Left ventricle myocardium superior (tissue), 1 donor: ENCODE measurements around the gene C6orf15. TPM values are rescaled to one million over a fixed set of nuclear protein-coding genes. Genes with fewer than 3 reads are reported as not detected.

Experiments
- ATAC-seq: fragments of 200-7000 bp; cut with Tn5 transposase; one replicate; pipeline ENCODE4 v1.9.1; 2020; ENCODE audit warnings: mild to moderate bottlenecking, moderate library complexity
- DNase-seq: peaks from one replicate; pipeline ENCODE4 v3.0.0-alpha.2; 2020
- intact Hi-C: fragments of 100-400 bp; cut with micrococcal nuclease; formaldehyde crosslinking; loops from one replicate; pipeline ENCODE4 v1.11.0; 2022
- total RNA-seq: library from RNA; stranded (reverse); fragmentation: NEBNext Ultra II Directional; extraction: Animal tissue kit (Norgen Biotek cat#: 25700); gene quantifications from one replicate; pipeline ENCODE4 v1.2.1, GENCODE V29; 2021
- donor health status: DM: no; HTN: yes; CAD: no; lungs with severe emphysema.

Gene C6orf15
- total RNA-seq, 1 donor from 2014 or later = not detected

DNA sequence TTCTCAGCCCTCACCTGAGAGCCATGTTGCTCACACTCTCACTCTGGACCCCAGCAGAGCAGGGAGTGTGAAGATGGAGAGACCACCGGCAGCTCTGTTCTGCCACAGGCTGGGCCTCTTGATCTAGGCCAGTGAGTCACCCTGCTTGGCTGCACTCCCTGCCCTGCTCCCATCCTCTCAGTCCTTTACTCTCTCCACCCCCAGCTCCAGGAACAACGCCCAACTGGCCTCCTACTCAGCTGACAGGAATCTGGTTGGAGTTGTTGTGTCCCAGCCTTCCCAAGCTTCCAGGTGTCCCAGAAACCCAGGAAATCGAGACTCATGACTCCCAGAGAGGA lies 2.1 kb upstream of the C6orf15 start, which contains the start of gene PSORS1C1:
TSS of gene PSORS1C1 (plus strand) at position 260 of the 338 bp plus-strand sequence. CDS start 14,833 bp downstream, outside the sequence.
- ATAC-seq = peak; percentile 96
- intact Hi-C loops = no loop called here
- peak; percentile 90 for DNase-seq

DNA sequence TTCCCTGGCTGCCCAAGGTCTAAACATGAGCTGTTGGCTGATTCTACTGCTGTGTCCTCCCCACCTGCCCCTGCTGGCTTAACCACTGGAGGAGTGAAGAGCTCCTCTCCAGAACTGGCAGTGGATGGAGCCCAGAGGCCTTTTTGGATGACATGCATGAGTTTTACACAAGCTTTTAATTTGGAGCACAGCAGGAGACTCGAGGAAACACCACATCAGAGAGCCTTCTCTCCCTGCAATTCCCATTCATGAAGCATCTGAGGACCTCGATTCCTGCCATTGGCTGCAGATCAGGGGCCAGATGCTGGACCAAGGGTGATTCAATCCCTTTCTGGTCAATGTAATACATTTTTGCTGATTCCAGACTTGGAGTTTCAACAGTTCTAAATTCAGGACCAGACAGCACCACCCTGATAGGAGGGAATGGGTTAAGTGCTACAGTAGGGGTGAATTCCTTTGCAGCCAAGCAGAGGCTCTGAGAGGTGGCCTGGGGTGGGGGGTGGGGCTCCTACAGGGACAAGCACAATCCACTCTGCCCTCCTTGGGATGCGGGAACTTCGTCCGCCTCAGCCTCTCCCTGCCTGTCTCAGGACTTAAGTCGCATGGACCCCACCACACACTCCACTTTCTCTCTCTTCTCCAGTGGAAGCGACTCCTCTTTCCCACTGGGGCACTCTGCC lies 1.6 kb upstream of the C6orf15 start:
- ATAC-seq = no peak
- intact Hi-C loops = no loop called here
- no peak for DNase-seq

GRCh38 chr6:31111712-31112111 lies 663 bp downstream of the C6orf15 start:
- ATAC-seq = no peak
- no peak for DNase-seq
- intact Hi-C loops = no loop called here

DNA sequence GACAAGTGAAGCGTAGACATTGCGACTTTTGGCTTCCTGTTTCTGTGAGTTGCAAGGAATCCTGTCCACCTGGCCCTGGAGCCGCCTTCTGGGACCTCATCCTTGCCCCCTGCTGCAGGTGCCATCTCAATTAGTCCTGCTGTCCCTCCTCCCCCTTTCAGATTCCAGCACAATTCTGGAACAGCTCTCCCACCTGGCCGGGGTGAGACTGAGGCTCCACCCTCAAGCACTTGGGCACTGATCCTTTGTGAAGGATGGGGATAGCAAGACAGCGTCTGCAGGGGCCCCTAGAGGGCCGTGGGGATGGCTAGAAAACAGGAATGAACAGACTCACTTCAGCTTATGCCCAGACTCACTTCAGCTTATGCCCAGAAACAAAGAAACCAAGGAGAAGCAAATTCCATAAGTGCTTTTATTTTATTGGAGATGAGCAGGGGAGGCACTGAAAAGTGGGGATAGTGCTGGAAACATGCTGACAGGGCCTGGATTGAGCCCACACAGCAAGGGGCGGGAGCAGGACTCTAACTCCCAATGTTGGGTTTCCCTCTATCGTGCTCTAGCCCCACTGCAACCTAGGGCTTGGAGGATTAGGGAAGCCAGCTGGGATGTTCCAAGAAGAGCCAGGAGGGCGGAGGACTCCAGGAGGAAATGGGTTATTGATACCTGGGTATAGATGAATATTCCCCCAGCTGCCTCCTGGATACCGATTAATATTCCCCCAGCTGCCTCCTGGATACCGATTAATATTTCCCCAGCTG lies 1.4 kb downstream of the C6orf15 start:
- ATAC-seq (no peak), DNase-seq (no peak)
- intact Hi-C loops = no loop called here

DNA sequence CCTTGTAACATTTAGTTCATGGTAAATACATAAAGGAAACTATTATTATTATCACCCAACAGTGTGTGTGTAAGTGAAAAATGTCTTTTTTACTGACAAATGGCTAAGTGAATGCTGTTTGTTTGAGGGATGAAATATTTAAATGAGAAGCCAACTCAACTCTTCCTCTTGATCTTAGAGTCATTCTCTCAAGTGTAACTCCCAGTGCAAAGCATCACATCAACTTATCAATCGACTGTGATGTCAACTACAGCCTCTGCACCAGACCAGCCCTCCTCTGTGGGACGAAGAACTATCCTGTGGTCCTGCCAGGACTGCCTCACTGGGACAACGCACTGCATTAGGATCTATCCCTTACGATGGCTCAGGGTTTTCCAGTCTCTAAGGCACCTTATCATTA lies 5.3 kb downstream of the C6orf15 start:
- intact Hi-C loops = no loop called here
- no peak for DNase-seq

GRCh38 chr6:31103136-31103535 lies 9.2 kb downstream of the C6orf15 start:
- ATAC-seq = no peak
- DNase-seq = no peak
- intact Hi-C loops = no loop called here

More for the DNA sequence above, 5.3 kb downstream of the C6orf15 start:
- ATAC-seq = no peak

DNA sequence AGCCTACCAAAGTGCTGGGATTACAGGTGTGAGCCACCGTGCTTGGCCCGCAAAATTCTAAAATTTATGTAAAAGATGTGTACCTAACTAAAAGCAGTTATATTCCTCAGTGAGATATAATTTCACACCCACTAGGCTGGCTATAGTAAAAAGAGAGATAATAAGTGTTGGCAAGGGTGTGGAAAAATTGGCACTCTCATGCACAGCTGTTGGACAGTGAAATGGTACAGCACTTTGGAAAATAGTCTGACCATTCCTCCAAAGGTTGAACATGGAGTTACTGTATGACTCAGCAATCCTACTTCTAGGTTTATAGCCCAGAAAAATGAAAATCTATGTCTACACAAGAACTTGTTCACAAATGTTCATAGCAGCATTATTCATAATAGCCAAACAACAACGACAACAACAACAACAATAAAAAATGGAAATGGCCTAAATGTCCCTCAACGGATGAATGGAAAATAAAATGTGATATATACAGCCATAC lies 13.9 kb downstream of the C6orf15 start:
- intact Hi-C loops = no loop called here
- DNase-seq = no peak
- ATAC-seq = no peak

DNA sequence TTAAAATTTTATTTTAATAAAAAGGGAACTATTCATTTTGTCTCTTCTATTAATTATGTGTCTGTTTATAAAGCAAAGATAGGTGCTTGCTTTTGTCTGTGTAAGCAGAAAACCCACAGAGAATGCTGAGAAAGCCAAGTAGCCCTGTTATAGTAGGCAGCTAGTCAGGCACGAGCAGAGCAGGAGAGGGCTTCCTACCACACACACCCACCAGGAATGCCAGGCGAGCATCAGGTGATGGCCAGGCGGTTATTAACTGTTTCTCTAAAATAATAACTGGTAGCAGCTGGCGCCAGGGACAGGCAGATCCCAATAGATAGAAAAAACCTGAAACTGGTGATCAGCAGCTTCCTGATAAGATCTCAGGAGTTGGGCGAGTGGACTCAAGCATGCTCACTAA lies 15.7 kb downstream of the C6orf15 start:
- no peak for ATAC-seq
- DNase-seq = no peak
- intact Hi-C loops = no loop called here

DNA sequence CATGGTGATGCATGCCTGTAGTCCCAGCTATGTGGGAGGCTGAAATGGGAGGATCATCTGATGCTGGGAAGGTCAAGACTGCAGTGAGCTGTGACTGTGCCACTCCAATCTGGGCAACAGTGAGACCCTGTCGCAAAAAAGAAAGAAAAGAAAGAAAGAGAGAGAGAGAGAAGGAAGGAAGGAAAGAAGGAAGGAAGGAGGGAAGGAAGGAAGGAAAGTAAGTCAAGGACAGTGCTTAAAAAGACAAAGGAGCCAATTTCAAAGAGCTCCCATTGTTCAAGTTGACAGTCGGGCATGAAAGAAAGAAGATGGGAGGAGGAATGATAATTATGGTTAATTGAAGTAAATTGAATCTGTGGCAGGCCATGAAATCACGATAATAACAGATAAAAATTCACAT lies 16.2 kb downstream of the C6orf15 start:
- no peak for DNase-seq
- intact Hi-C loops = no loop called here
- ATAC-seq = no peak

DNA sequence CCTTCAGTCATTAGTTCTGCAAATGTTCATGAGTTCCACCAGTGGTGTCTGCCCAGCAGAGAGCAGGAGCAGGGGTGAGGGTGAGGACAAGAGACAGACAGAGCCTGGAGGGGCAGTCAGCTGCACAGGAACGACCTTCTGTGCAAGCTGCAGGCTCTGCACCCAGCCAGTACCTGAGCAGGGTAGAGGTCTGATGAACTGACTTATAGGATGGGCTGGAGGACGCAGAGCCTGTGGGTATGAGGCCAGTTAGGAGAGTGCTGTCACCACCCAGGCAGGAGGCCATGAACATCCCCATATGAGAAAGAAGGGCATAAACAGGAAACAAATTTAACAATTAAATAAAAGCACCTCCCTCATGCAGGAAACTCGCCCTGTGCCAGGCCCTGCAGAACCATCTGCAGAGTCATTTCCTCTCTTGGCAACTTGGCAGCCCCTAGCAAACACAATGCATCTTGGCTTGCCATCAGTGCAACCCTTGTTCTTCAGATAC lies 17.9 kb downstream of the C6orf15 start:
- intact Hi-C loops = no loop called here
- ATAC-seq (peak; percentile 28), DNase-seq (no peak)

- intact Hi-C loops = no loop called here
- no peak for ATAC-seq
- DNase-seq = no peak
These were observed 19.4 kb downstream of the C6orf15 start for GRCh38 chr6:31092769-31093505.

DNA sequence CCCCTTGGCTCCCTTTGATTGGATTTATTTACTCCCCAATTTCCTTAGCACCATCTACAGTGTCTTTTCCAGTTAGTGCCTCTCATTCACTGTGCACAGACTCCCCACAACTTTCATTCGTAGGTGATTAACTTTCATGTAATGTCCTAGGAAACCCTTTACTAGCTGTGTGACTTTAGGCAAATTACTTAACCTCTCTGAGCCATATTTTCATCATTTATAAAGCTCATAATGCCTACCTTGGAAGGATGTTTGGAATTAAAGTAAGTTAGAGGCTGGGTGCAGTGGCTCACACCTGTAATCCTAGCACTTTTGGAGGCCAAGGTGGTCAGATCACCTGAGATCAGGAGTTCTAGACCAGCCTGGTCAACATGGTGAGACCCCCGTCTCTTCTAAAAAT lies 20.1 kb downstream of the C6orf15 start:
- intact Hi-C loops = no loop called here
- DNase-seq = no peak
- no peak for ATAC-seq

DNA sequence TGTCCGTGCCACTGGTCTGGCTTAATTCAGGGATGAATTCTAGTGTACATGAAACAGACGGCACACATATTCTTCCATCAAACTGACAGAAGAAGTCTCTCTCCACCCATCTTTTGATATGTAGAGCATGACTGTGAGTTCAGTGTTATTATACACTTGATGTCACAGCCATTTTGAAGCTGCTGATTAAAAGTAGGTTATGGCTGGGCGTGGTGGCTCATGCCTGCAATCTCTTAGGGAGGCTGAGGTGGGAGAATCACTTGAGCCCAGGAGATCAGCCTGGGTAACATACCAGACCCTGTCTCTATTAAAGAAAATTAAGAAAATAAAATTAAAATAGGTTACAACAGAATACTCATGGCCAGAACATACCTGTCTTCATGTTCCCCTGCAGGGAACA lies 20.7 kb downstream of the C6orf15 start:
- intact Hi-C loops = no loop called here
- DNase-seq (no peak), ATAC-seq (no peak)

GRCh38 chr6:31090973-31091364 lies 21.4 kb downstream of the C6orf15 start:
- no peak for DNase-seq
- no peak for ATAC-seq
- intact Hi-C loops = no loop called here

DNA sequence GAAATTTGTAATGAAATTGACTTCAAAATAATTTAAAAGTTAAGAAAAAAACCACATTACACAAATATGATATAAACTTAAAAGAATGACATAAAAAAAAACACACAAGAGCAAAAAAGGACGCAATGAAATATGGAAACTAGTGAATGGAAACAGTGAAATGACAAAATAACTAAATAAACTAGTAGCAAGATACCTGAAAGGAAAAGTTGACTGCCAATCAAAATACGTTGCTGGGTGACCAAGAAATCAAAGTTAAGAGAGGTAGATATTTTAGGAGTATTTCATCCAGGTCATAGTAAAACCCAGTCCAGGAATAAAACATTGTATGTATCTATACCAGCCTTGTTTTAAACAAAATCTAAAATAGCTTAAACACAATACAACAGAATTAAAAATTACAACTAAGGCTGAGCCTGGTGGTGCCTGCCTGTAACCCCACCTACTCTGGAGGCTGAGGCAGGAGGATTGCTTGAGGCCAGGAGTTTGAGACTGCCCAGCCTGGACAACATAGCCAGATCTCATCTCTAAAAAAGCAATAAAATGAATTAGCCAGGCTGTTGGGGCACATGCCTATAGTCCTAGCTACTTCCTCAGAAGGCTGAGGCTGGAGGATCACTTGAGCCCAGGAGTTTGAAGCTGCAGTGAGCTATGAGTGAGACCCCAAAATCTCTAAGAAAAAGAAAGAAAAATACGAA lies 22.0 kb downstream of the C6orf15 start:
- intact Hi-C loops = no loop called here
- no peak for ATAC-seq
- DNase-seq = no peak

DNA sequence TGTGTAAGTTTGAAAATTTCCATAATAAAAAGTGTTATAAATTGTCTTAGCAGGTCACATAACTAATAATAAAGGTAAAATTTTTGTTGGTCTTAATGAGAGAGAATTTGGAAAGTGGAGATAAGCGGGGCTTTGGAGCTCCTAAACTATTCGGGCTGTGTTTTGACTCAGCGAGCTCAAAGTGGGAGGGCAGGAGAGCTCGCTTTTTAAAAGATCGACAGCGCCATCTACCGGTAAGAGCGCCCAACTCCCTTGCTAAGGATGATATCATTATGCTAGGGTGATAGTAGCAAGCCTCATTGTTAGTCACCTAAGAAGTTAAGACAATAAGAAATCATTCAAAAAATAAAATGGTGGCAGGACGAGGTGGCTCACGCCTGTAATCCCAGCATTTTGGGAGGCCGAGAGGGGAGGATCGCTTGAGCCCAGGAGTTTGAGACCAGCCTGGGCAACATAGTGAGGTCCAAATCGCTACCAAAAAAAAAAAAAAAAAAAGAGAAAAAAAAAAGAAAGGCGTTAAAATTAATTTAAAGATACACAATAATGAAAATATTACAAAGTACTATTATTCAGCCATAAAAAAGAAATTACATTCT lies 24.8 kb downstream of the C6orf15 start:
- DNase-seq (peak; percentile 87), ATAC-seq (peak; percentile 96)
- intact Hi-C loops = no loop called here

DNA sequence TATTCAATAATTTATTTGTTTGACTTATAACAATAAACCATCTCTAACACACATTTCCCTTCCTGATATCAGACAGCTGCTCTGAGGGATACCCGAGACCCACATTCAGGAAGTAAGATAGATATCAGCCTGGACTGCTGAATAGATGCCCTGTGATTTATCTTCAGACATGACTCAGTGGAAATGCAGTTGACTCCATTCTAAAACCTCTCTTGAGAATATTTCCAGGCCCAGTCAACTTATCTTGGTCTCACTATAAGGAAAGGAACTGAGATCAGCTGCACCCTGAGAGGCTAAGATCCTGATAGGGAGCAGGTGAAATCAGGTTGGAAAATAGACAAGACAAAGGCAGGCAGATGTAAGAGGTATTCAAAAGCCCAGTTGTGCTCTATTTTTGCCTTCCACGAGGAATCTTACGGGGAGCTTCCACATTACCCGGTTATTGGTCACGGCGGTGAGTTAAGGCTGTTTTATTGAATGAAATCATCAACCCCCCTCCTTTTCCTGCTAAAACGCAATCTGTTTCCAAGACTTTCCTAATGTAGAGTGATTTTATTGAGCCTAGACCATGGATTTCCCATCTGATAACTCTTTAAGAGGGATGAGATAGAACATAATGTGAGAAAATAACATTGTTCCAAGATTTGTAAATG lies 25.5 kb downstream of the C6orf15 start:
- intact Hi-C loops = no loop called here
- ATAC-seq = no peak
- DNase-seq = no peak

- DNase-seq = no peak
These were observed 28.5 kb downstream of the C6orf15 start for GRCh38 chr6:31083742-31084354.

More at GRCh38 chr6:31083742-31084354, 28.5 kb downstream of the C6orf15 start:
- intact Hi-C loops = loop anchor here (5.0 kb wide), 1 partner anchor 247 kb away; no protein-coding TSS in a partner anchor
- peak; percentile 51 for ATAC-seq
